ENCODE measurements around the gene ASIC2. TPM values are rescaled to one million over a fixed set of nuclear protein-coding genes. Genes with fewer than 3 reads are reported as not detected.

ASIC2 gene
- total and polyA plus RNA-seq, 12 donors: not detected

- peaks cover 0 to under 1% (median 0%) of the 10 kb centered on the region in 11 donors for H3K9me3 ChIP-seq
- no peaks in the 10 kb centered on the region for H3K36me3 ChIP-seq
- no peak overlapping the region for H3K4me3 ChIP-seq
- intact Hi-C loops (cut with DNase I): loop anchor here in 1 of 10 donors (10.0 kb wide), 1 partner anchor 470 kb away; no protein-coding TSS in a partner anchor
- H3K27me3 ChIP-seq: peaks cover 0 to 8% (median 3%) of the 10 kb centered on the region in 7 donors
- H3K4me1 ChIP-seq: peaks cover 0 to 16% (median 0%) of the 10 kb centered on the region in 9 donors
- WGBS, 2 donors: 49 to 51% methylated on average over 9 of the region's 9 CpGs
- DNase-seq (no peak), ATAC-seq (peak in 3 of 8 donors; percentile 20 to 59 (median 37))
- H3K27ac ChIP-seq: peak overlapping the region in 5 of 10 donors; percentile 33 to 69 (median 39)
- no peak for TF ChIP-seq CTCF (IDR thresholded peaks at IDR 0.05)
Measured at GRCh38 chr17:33055171-33055611, 237.9 kb downstream of the ASIC2 start.

DNA sequence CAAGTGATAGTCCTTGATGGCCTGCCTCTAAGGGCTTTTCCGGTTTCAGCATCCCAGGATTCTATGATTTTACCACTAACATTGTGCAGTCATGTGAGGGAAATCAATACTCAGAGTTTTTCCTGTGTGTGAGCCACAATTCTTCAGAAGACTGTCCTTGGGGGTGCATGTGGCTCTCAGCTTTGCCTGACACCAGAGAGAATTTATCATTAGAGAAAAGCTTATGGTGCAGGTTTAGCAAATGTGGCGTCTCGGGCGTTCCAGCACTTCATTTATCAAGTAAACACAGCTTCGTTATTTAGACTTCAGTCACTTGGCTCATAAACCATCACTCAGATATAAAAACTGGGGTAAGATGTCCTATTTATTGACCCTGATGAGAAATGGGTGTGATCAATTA, 238.7 kb downstream of the ASIC2 start:
- intact Hi-C loops (cut with DNase I): loop anchor here in 1 of 10 donors (10.0 kb wide), 1 partner anchor 470 kb away; no protein-coding TSS in a partner anchor
- whole genome bisulfite sequencing, 2 donors: 90 to 92% methylated on average over 5 of the region's 5 CpGs
- no peaks in the 10 kb centered on the region for H3K36me3 ChIP-seq

DNA sequence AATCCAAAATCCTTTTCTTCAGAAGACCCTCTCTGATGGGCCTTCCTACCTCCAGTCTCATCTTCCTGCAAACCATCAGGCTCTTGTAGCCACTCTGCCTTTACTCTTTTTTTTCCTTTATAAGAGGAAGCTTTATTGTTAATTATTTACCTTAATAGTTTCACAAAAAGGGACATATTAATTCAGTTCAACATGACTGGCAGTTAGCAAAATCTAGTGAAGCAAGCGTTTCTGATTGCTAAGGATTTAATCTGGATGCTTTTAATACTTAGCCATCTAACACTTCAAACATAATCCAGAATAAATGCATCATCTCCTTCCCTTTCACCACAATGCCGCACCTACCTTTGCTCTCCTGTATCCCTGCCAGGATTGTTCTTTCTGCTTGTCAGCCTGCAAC, 239.4 kb downstream of the ASIC2 start:
- DNase-seq (no peak), ATAC-seq (no peak)
- no peaks in the 10 kb centered on the region for H3K36me3 ChIP-seq
- 83 to 84% methylated on average over 2 of the region's 2 CpGs for WGBS, 2 donors
- H3K4me1 ChIP-seq: peaks cover 0 to 16% (median 0%) of the 10 kb centered on the region in 9 donors
- no peak overlapping the region for H3K4me3 ChIP-seq
- no peak for TF ChIP-seq CTCF (IDR thresholded peaks at IDR 0.05)
- intact Hi-C loops (cut with DNase I): loop anchor here in 1 of 10 donors (10.0 kb wide), 1 partner anchor 471 kb away; no protein-coding TSS in a partner anchor
- H3K27me3 ChIP-seq: peaks cover 0 to 10% (median 3%) of the 10 kb centered on the region in 7 donors
- H3K27ac ChIP-seq: no peak overlapping the region
- no peaks in the 10 kb centered on the region for H3K9me3 ChIP-seq

More for the DNA sequence above, 238.7 kb downstream of the ASIC2 start:
- Histone ChIP-seq H3K27me3 (peaks cover 0 to 10% (median 3%) of the 10 kb centered on the region in 7 donors), H3K27ac (no peak overlapping the region), H3K9me3 (no peaks in the 10 kb centered on the region), H3K4me3 (no peak overlapping the region), H3K4me1 (peaks cover 0 to 16% (median 0%) of the 10 kb centered on the region in 9 donors)
- DNase-seq (no peak), ATAC-seq (no peak)
- no peak for TF ChIP-seq CTCF (IDR thresholded peaks at IDR 0.05)

DNA sequence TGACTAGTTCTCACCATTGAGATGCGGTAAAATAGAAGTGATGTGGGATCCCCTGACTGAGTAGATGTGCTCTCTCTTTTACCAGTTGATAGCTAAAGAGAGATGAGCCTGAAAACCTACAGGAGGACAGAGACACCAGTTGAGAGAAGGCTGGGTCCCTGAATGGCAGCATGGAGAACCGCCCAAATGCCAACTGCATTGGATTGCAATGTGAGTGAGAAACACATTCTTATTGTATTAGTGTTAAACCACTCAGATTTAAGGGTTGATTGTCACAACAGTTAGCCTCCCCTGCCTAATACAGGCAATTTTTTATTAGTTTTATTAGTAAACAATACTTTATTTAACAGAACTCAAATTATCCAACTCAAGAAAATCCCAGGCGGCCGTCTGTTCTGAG, 240.2 kb downstream of the ASIC2 start:
- ATAC-seq (no peak), DNase-seq (no peak)
- 93 to 95% methylated on average over 4 of the region's 4 CpGs for WGBS, 2 donors
- Histone ChIP-seq H3K27me3 (peaks cover 0 to 10% (median 3%) of the 10 kb centered on the region in 7 donors), H3K4me1 (peaks cover 0 to 16% (median 0%) of the 10 kb centered on the region in 9 donors), H3K4me3 (no peak overlapping the region), H3K36me3 (no peaks in the 10 kb centered on the region), H3K9me3 (no peaks in the 10 kb centered on the region), H3K27ac (no peak overlapping the region)
- intact Hi-C loops (cut with DNase I): loop anchor here in 1 of 10 donors (10.0 kb wide), 1 partner anchor 472 kb away; no protein-coding TSS in a partner anchor
- TF ChIP-seq CTCF (IDR thresholded peaks at IDR 0.05): no peak
